ENCODE results near the gene ZNF598. TPM values are rescaled to one million over a fixed set of nuclear protein-coding genes. Genes with fewer than 3 reads are reported as not detected.
A peak's percentile ranks its signal among the peaks of the same experiment; 100 is the strongest.

Gene ZNF598
- total and polyA plus RNA-seq, 10 of the 15 experiments (the other 5 are each of a cell fraction or from before 2014, with no cell fraction given): 0.08 to 74.0 (median 14.4) TPM

GRCh38 chr16:1991588-1991947, 18.1 kb downstream of the ZNF598 start (continued):
- TF ChIP-seq RFX5 (IDR thresholded peaks at IDR 0.05; ENCODE audit: low read depth, low read length): no peak
- 0 out of 2 replicates have a peak, but pooled peaks have one; percentile 52 for TF ChIP-seq STAT1 (conservative IDR thresholded peaks at IDR 0.05)
- TF ChIP-seq, protein P1, sequence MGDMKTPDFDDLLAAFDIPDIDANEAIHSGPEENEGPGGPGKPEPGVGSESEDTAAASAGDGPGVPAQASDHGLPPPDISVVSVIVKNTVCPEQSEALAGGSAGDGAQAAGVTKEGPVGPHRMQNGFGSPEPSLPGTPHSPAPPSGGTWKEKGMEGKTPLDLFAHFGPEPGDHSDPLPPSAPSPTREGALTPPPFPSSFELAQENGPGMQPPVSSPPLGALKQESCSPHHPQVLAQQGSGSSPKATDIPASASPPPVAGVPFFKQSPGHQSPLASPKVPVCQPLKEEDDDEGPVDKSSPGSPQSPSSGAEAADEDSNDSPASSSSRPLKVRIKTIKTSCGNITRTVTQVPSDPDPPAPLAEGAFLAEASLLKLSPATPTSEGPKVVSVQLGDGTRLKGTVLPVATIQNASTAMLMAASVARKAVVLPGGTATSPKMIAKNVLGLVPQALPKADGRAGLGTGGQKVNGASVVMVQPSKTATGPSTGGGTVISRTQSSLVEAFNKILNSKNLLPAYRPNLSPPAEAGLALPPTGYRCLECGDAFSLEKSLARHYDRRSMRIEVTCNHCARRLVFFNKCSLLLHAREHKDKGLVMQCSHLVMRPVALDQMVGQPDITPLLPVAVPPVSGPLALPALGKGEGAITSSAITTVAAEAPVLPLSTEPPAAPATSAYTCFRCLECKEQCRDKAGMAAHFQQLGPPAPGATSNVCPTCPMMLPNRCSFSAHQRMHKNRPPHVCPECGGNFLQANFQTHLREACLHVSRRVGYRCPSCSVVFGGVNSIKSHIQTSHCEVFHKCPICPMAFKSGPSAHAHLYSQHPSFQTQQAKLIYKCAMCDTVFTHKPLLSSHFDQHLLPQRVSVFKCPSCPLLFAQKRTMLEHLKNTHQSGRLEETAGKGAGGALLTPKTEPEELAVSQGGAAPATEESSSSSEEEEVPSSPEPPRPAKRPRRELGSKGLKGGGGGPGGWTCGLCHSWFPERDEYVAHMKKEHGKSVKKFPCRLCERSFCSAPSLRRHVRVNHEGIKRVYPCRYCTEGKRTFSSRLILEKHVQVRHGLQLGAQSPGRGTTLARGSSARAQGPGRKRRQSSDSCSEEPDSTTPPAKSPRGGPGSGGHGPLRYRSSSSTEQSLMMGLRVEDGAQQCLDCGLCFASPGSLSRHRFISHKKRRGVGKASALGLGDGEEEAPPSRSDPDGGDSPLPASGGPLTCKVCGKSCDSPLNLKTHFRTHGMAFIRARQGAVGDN (IDR thresholded peaks at IDR 0.05): no peak

DNA sequence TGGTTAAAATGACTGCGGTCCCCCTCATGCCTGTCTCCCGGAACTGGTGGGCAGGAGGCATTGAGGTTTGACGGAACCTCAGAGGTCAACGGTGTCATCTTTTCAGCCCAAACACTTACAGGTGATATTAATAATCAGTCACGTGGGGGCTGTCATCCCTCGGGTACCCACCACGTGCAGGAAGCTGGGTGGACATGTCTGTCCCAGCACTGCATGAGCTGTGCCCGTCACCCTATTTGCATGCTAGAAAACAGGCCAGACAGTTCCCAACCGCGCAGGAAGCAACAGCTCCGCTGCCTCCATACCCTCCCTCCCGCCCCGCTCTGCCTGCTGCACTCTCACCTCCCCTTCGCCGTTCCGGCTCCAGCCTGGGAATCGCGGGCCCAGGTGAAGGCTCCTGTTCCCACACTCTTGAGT, 18.5 kb downstream of the ZNF598 start:
- Histone ChIP-seq H3K27me3 (replicated peaks in 1 of 2; ENCODE audit: control insufficient read depth in 2 of 2, insufficient read depth in 2 of 2, low read length in 1 of 2) (no peaks in the 10 kb centered on the region), H3K4me1 (ENCODE audit: control insufficient read depth, insufficient read depth, low read length) (peaks cover 27% of the 10 kb centered on the region), H4K20me1 (ENCODE audit: control insufficient read depth, insufficient read depth) (no peaks in the 10 kb centered on the region), H3K79me2 (ENCODE audit: control insufficient read depth, insufficient read depth, low read length) (no peaks in the 10 kb centered on the region), H3K4me3 (peak overlapping the region; percentile 65), H3K9me3 (replicated peaks; ENCODE audit: control insufficient read depth, insufficient read depth, low read length) (peaks cover 1% of the 10 kb centered on the region; the same call in 1 of the 3 replicates), H3K9ac (ENCODE audit: control insufficient read depth, insufficient read depth, low read length) (peak overlapping the region; percentile 36), H3K4me2 (ENCODE audit: control insufficient read depth, insufficient read depth) (peak overlapping the region; percentile 98), H2AFZ (ENCODE audit: control insufficient read depth, low read depth, low read length) (peak overlapping the region; percentile 13), H3K36me3 (ENCODE audit: control insufficient read depth in 2 of 2, insufficient read depth in 2 of 2, low read length in 1 of 2) (peaks cover 2 to 5% of the 10 kb centered on the region in 2 experiments; a peak in 3 of 4 replicates), H3K27ac (ENCODE audit: control insufficient read depth, insufficient read depth) (peak overlapping the region; percentile 27; the same call in 1 of the 2 replicates)
- ChIA-PET POLR2A (interaction anchor here (0.6 to 3.3 kb wide), 8 partner anchors 10 to 314 kb away, joined by 3 to 18 read pairs (median 10); partner anchors contain the start of genes NOXO1, RNF151, RPS2 and TBL3), CTCF (interaction anchor here (0.9 to 6.5 kb wide), 4 partner anchors 9 to 27 kb away, joined by 3 to 54 read pairs (median 4); partner anchors contain the start of genes NOXO1, RNF151 and RPS2), SMC1A (ENCODE audit: uncharacterized antibody, unreplicated experiment) (no interaction called here), RAD21 (ENCODE audit: unreplicated experiment) (interaction anchor here (0.8 to 1.9 kb wide), 6 partner anchors 10 to 149 kb away, joined by 3 to 12 read pairs (median 3); partner anchors contain the start of genes NOXO1 and RPS2)
- intact Hi-C loops (cut with micrococcal nuclease; ENCODE audit: unreplicated experiment): no loop called here
- DNase-seq (ENCODE audit: low read depth, low spot score) (peak; percentile 71), ATAC-seq (peak; percentile 82), FAIRE-seq (peak; percentile 90)
- in situ Hi-C loops (cut with MboI): no loop called here
- under 1% methylated on average over 18 of the region's 18 CpGs for WGBS (ENCODE audit: insufficient coverage, insufficient replicate concordance, low lambda C conversion rate, missing lambda C conversion rate)
- no TSS peak for BruUV-seq (replicated peaks)
- TF ChIP-seq, protein P2, sequence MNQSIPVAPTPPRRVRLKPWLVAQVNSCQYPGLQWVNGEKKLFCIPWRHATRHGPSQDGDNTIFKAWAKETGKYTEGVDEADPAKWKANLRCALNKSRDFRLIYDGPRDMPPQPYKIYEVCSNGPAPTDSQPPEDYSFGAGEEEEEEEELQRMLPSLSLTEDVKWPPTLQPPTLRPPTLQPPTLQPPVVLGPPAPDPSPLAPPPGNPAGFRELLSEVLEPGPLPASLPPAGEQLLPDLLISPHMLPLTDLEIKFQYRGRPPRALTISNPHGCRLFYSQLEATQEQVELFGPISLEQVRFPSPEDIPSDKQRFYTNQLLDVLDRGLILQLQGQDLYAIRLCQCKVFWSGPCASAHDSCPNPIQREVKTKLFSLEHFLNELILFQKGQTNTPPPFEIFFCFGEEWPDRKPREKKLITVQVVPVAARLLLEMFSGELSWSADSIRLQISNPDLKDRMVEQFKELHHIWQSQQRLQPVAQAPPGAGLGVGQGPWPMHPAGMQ (IDR thresholded peaks at IDR 0.05; ENCODE audit: borderline replicate concordance): no peak
- TF ChIP-seq BCL3 (IDR thresholded peaks at IDR 0.05; ENCODE audit: borderline replicate concordance, insufficient read depth, low read depth, low read length, poor library complexity, severe bottlenecking) (no peak), YY1 (IDR thresholded peaks at IDR 0.05; ENCODE audit: low read depth, low read length) (peak; percentile 52; the same call in 1 of the 2 replicates), TCF7 (IDR thresholded peaks at IDR 0.05; ENCODE audit: borderline replicate concordance) (no peak), BACH1 (IDR thresholded peaks at IDR 0.05; ENCODE audit: borderline replicate concordance) (no peak), ETV6 (conservative IDR thresholded peaks at IDR 0.05 in 1 of 2, IDR thresholded peaks at IDR 0.05 in 1 of 2; ENCODE audit: borderline replicate concordance in 1 of 2, low read depth in 1 of 2) (peak in 1 of 2 experiments; percentile 80; a peak in 1 of 4 replicates), NBN (IDR thresholded peaks at IDR 0.05) (peak; percentile 15; the same call in 1 of the 2 replicates), GATAD2B (conservative IDR thresholded peaks at IDR 0.05; ENCODE audit: low read depth) (no peak), IKZF2 (IDR thresholded peaks at IDR 0.05) (no peak; a peak in 2 of 4 replicates), TARDBP (IDR thresholded peaks at IDR 0.05; ENCODE audit: borderline replicate concordance) (no peak), GABPA (IDR thresholded peaks at IDR 0.05; ENCODE audit: low read depth) (no peak), MXI1 (IDR thresholded peaks at IDR 0.05; ENCODE audit: low read depth, low read length) (peak; percentile 79), RUNX3 (IDR thresholded peaks at IDR 0.05; ENCODE audit: low read length) (peak; percentile 83), CHD4 (IDR thresholded peaks at IDR 0.05) (no peak)
